Stimulated activated CD8-positive, alpha-beta memory T cell treated with anti-CD3 and anti-CD28 coated beads, Interleukin-15, amount 100 ng/mL, for 48 hours (primary cell): Measurements from ENCODE around the gene CPN1.

ENCODE experiments used
- DNase-seq, 2 donors: peaks; one replicate each; pipeline ENCODE4 v3.0.0-alpha.2; 2020; ENCODE audit warnings: low read depth in 2 of 2

CPN1 gene

DNA sequence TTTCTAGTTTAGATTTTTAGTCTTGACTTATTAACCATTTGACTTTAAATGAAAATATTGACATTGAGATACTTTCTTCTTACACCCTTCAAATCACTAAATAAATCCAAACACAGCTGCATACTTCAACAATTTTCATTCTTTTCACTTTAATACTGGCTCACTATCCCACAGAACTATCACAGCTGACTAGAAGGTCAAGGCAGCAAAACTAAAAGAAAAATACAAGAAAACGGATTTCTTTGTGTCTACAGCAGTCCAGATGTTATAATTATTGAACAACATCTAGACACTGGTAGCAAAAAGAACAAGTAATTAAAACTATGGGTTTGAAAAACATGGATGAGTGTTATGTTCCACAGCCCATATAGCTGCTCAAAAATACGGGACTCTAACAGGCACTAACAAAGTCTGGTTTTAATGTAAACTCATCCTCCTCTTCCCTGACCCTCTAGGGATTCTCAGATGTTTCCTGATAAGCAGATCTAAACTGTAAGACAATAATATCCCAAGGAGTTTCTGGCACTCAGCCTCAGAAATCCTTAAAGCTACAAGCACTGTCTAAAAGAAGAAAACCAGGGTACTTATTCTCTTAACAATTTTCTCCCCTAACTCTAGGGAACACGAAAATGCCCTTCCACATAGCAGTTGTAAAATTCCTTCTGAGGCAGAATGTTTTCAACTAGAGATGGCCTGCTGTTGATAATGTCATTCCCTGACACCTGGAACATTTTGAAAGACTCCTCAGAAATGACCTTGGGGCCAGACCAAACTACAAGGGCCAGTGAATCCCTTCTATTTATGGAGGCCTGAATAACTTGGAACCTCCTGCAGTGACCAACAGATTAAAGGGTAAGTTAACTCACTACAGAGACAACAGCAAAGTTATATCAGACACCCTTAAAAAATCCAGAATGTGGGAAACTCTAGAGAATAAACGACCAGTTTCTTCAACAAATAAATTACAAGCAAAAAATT is 84.7 kb downstream of the CPN1 start:
- DNase-seq, result no peak

DNA sequence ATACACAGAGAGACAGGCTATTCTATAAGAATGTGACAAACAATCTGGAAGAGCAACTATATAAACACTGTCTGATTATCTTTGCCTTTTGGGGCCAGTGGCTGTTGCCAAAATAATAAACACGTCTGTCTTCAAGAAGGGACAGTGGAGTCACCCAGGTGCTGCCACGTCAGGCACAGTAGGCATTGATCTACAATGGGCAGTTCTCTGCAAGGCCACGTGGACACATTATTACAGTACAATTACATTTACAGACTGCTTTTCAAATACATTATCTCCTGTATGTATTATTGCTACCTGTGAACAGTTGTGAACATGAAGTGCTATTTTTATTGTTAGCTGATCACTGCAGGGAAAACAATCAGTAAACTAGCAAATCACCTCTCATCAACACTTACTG is 86.0 kb downstream of the CPN1 start:
- no peak for DNase-seq

DNA sequence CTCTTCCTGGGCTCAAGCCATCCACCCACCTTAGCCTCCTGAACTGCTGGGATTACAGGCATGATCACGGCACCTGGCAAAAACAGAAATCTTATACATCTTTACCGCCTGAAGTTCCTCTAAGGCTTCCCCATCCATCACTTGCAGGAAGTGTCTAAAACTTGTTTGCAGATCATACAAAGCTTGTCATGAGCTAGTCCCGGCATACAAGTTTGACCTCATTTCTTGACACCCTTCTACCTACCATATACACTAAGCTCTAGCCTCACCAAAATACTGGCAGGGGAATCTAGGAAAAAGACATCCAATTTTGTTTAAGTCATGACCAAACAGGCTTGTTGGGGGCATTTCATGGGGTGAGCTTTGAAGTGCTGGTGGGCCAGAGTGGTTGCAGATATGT is 86.4 kb downstream of the CPN1 start:
- no peak for DNase-seq

DNA sequence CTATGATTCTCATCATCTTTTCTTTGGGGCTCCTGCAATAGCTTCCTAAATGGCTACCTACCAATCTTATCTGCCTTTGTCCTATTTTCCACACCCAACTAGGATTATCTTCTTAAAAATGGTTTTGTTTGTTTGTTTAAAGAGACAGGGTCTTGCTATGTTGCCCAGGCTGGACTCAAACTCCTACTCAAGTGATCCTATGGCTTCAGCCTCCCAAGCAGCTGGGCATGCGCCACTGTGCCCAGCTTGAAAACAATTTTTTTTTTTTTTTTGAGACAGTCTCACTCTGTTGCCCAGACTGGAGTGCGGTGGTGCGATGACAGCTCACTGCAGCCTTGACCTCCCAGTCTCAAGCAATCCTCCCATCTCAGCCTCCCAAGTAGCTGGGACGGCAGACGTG is 86.9 kb downstream of the CPN1 start:
- no peak for DNase-seq

GRCh38 chr10:99993701-99994689 is 87.7 kb downstream of the CPN1 start:
- DNase-seq, result peak; percentile 33 to 42
